H1 (cell line): Measurements from ENCODE around the gene FHOD1. TPM values are rescaled to one million over a fixed set of nuclear protein-coding genes. Genes with fewer than 3 reads are reported as not detected.

Source experiments
- BRCA1 ChIP-seq: IDR thresholded peaks from 2 replicates; pipeline ENCODE4 v1.6.1; 2012; ENCODE audit warnings: low read depth, low read length, improper control_type of control experiment
- CBX5 ChIP-seq: fragments of 300-800, 300-1000 bp; sonication (generic); IDR thresholded peaks from 2 replicates; pipeline ENCODE4 v1.7.1; 2016; ENCODE audit warnings: antibody characterized with exemption, low read length, low read depth
- CBX8 ChIP-seq: fragments of 300-800, 300-1000 bp; sonication (generic); IDR thresholded peaks from 2 replicates; pipeline ENCODE4 v1.7.1; 2016; ENCODE audit warnings: low read depth, low read length, borderline replicate concordance
- CHD2 ChIP-seq: IDR thresholded peaks from 2 replicates; pipeline ENCODE4 v1.6.1; 2012; ENCODE audit warnings: low read length, improper control_type of control experiment
- CREB1 ChIP-seq: IDR thresholded peaks from 2 replicates; pipeline ENCODE4 v1.6.1; 2012; ENCODE audit warnings: inconsistent platforms
- FOSL1 ChIP-seq: IDR thresholded peaks from 2 replicates; pipeline ENCODE4 v1.6.1; 2011; ENCODE audit warnings: mild to moderate bottlenecking, low read depth, low read length, moderate library complexity; ENCODE audit not compliant: insufficient read depth
- GTF2F1 ChIP-seq: IDR thresholded peaks from 2 replicates; pipeline ENCODE4 v1.6.1; 2012; ENCODE audit warnings: low read depth, low read length, improper control_type of control experiment, borderline replicate concordance
- HDAC2 ChIP-seq, 2 experiments: fragments of 300-600 bp in 1 of 2; sonication (generic) in 1 of 2; IDR thresholded peaks; 2 replicates each; pipeline ENCODE4 v1.6.1; 2011 to 2012; ENCODE audit warnings: low read depth in 2 of 2, low read length in 2 of 2, mild to moderate bottlenecking in 2 of 2, moderate library complexity in 2 of 2, borderline replicate concordance in 1 of 2, inconsistent platforms in 1 of 2
- HDAC6 ChIP-seq: IDR thresholded peaks from one replicate; pipeline ENCODE4 v1.7.1; 2012; ENCODE audit warnings: low read depth, mild to moderate bottlenecking, inconsistent platforms, low read length, moderate library complexity
- PHF8 ChIP-seq: fragments of 200-600 bp; sonication (generic); conservative IDR thresholded peaks from 2 replicates; pipeline ENCODE4 v1.7.1; 2012; ENCODE audit warnings: low read depth, mild to moderate bottlenecking, inconsistent platforms, low read length, moderate library complexity
- RAD21 ChIP-seq, 2 experiments: IDR thresholded peaks in 1 of 2; conservative IDR thresholded peaks in 1 of 2; 2 replicates each; pipeline ENCODE4 v1.6.1; 2011; ENCODE audit warnings: low read depth in 2 of 2, low read length in 2 of 2, improper control_type of control experiment in 1 of 2, inconsistent platforms in 1 of 2, mild to moderate bottlenecking in 1 of 2, moderate library complexity in 1 of 2
- RFX5 ChIP-seq: IDR thresholded peaks from 2 replicates; pipeline ENCODE4 v1.6.1; 2011; ENCODE audit warnings: low read depth, low read length, improper control_type of control experiment, borderline replicate concordance
- RNF2 ChIP-seq: fragments of 200-900, 300-1000 bp; sonication (generic); IDR thresholded peaks from 2 replicates; pipeline ENCODE4 v1.7.1; 2016; ENCODE audit warnings: borderline replicate concordance, low read depth, mild to moderate bottlenecking, antibody characterized with exemption, low read length; ENCODE audit not compliant: poor library complexity, severe bottlenecking; ENCODE audit errors: missing control alignments
- RXRA ChIP-seq: IDR thresholded peaks from 2 replicates; pipeline ENCODE4 v1.6.1; 2011; ENCODE audit warnings: low read depth, mild to moderate bottlenecking, low read length, moderate library complexity; ENCODE audit not compliant: insufficient read depth
- SAP30 ChIP-seq: fragments of 300-600 bp; sonication (generic); IDR thresholded peaks from 2 replicates; pipeline ENCODE4 v1.7.1; 2012; ENCODE audit warnings: low read length, moderate library complexity, mild to moderate bottlenecking, inconsistent platforms; ENCODE audit not compliant: insufficient read depth, insufficient replicate concordance
- SP2 ChIP-seq: IDR thresholded peaks from 2 replicates; pipeline ENCODE4 v1.6.1; 2012; ENCODE audit warnings: mild to moderate bottlenecking, low read length, inconsistent platforms
- SP4 ChIP-seq: IDR thresholded peaks from 2 replicates; pipeline ENCODE4 v1.6.1; 2012; ENCODE audit warnings: low read length, inconsistent platforms
- TAF1 ChIP-seq: IDR thresholded peaks from 2 replicates; pipeline ENCODE4 v1.6.1; 2011; ENCODE audit warnings: mild to moderate bottlenecking, low read depth, low read length
- TAF7 ChIP-seq: optimal IDR thresholded peaks from 2 replicates; pipeline ENCODE3; 2011; ENCODE audit warnings: low read depth, mild to moderate bottlenecking, inconsistent platforms, low read length, moderate library complexity, borderline replicate concordance
- polyA plus RNA-seq, 7 experiments: library from polyadenylated mRNA; depleted of rRNA in 3 of 7; stranded (reverse) in 5 of 7; unstranded in 2 of 7; fragments of >200 nt in 5 of 7; fragments of 200-250 nt in 2 of 7; gene quantifications; 1 replicate in 5 of 7; 2 replicates in 1 of 7; 4 replicates in 1 of 7; pipeline versions ENCODE4 v1.2.1 to v1.2.3, GENCODE V29; 2011 to 2013; ENCODE audit warnings: missing spikeins in 2 of 7, mixed read lengths in 2 of 7
- total RNA-seq: library from RNA; stranded (reverse); fragmentation: NEBNext Ultra II Directional; extraction: Animal tissue kit (Norgen Biotek cat#: 25700); gene quantifications from 2 replicates; pipeline ENCODE4 v1.2.1, GENCODE V29; 2021
- TF ChIP-seq, protein P1 (sequence below): IDR thresholded peaks from 2 replicates; pipeline ENCODE4 v1.6.1; 2011; ENCODE audit warnings: low read length, improper control_type of control experiment
- TF ChIP-seq, protein P2 (sequence below): IDR thresholded peaks from 2 replicates; pipeline ENCODE4 v1.6.1; 2012; ENCODE audit warnings: inconsistent platforms

FHOD1 gene
- total and polyA plus RNA-seq, 2 of the 8 experiments (the other 6 are each of a cell fraction or from before 2014, with no cell fraction given) = 31.3 to 60.7 TPM

DNA sequence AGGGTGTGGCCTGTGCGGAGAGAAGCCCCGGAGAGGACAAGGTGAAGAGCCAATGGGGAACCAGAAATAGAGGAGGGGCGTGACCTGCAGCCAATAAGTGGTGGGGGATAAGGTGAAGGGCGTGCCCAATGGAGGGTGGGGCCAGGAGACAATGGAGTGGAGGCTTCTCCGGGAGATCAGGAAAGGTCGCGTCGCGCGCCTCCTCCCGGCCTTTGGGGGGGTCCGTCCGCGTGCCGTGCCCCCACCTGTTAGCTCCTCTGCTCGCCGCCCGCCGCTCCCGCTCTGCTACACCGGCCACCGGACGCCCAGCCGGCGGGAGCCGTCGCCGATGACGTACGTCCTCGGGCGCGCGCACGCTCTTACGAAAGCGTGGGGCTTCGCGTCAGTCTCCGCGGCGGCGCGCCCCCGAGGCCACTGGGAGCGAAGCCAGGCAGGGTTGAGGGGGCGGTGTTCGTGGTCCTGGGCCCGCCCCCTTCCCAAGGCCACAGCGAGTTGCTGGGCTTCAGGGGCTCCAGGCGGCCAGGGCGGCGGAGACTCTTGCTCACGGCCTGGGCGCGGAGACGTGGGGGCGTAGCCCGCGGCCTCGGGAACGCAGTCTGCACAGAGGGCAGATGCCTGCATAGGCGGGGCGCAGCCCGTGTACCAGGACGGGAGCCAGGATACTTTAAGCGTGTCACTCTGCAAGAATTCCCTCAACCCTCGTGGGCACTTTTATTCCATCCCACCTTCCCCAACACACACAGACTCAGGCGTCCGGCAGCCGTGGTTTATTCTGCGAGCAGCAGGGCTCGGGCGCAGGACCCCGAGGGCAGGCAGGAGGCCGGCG lies 63.4 kb downstream of the FHOD1 start, which contains the start of gene MATCAP1 (continued):
- no peak for TF ChIP-seq RAD21 (IDR thresholded peaks at IDR 0.05 in 1 of 2, conservative IDR thresholded peaks at IDR 0.05 in 1 of 2; ENCODE audit: low read depth in 2 of 2, low read length in 2 of 2)
- TF ChIP-seq PHF8 = peak; percentile 86
- TF ChIP-seq HDAC6 = no peak
- no peak for TF ChIP-seq RFX5
- TF ChIP-seq TAF1 = peak; percentile 62
- TF ChIP-seq CHD2 = peak; percentile 88
- TF ChIP-seq CREB1 = peak; percentile 95
- TF ChIP-seq, protein P1, sequence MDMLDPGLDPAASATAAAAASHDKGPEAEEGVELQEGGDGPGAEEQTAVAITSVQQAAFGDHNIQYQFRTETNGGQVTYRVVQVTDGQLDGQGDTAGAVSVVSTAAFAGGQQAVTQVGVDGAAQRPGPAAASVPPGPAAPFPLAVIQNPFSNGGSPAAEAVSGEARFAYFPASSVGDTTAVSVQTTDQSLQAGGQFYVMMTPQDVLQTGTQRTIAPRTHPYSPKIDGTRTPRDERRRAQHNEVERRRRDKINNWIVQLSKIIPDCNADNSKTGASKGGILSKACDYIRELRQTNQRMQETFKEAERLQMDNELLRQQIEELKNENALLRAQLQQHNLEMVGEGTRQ = no peak
- TF ChIP-seq HDAC2 (IDR thresholded peaks at IDR 0.05; ENCODE audit: borderline replicate concordance in 1 of 2, low read depth in 2 of 2, low read length in 2 of 2) = no peak
- TF ChIP-seq CBX5 = no peak
- TF ChIP-seq SP2 = peak; percentile 64
- TF ChIP-seq FOSL1 = no peak
- TF ChIP-seq GTF2F1 = no peak
- no peak for TF ChIP-seq RXRA
- TF ChIP-seq TAF7 = no peak
- no peak for TF ChIP-seq CBX8
- TF ChIP-seq BRCA1 = no peak
- TF ChIP-seq, protein P2, sequence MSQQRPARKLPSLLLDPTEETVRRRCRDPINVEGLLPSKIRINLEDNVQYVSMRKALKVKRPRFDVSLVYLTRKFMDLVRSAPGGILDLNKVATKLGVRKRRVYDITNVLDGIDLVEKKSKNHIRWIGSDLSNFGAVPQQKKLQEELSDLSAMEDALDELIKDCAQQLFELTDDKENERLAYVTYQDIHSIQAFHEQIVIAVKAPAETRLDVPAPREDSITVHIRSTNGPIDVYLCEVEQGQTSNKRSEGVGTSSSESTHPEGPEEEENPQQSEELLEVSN = 0 out of 2 replicates have a peak, but pooled peaks have one; percentile 22
- no peak for TF ChIP-seq SAP30
- no peak for TF ChIP-seq RNF2
- TF ChIP-seq SP4 = peak; percentile 75
